ENCODE data around the gene TRAPPC12.

DNA sequence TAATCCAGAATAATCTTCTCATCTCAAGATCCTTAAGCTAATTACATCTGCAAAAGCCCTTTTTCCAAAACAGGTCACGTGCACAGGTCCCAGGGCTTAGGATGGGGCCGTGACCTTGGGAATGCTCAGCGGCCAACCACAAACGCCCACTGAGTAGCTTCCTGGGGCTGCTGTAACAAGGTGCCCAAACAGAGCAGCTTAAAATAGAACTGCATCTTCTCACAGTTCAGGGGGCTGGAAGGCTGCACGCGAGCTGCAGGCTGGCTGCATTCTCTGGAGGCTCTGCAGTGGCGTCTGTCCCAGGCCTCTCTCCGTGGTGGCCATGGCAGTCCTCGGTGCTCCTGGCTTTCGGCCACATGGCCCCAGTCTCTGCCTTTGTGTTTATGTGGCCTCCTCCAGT lies 107.9 kb downstream of the TRAPPC12 start:
- TF ChIP-seq, protein P1, sequence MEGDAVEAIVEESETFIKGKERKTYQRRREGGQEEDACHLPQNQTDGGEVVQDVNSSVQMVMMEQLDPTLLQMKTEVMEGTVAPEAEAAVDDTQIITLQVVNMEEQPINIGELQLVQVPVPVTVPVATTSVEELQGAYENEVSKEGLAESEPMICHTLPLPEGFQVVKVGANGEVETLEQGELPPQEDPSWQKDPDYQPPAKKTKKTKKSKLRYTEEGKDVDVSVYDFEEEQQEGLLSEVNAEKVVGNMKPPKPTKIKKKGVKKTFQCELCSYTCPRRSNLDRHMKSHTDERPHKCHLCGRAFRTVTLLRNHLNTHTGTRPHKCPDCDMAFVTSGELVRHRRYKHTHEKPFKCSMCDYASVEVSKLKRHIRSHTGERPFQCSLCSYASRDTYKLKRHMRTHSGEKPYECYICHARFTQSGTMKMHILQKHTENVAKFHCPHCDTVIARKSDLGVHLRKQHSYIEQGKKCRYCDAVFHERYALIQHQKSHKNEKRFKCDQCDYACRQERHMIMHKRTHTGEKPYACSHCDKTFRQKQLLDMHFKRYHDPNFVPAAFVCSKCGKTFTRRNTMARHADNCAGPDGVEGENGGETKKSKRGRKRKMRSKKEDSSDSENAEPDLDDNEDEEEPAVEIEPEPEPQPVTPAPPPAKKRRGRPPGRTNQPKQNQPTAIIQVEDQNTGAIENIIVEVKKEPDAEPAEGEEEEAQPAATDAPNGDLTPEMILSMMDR (IDR thresholded peaks at IDR 0.05) = no peak
- TF ChIP-seq POLR2A (IDR thresholded peaks at IDR 0.05) (no peak), POLR2AphosphoS5 (IDR thresholded peaks at IDR 0.05) (no peak), EP300 (IDR thresholded peaks at IDR 0.05) (no peak)

Measured in gastroesophageal sphincter (tissue), 3 donors.